Activated naive CD4-positive, alpha-beta T cell treated with Interleukin-2 at 50 U/mL for 16 hours (primary cell): ENCODE data around the gene CBY2.
A peak's percentile ranks its signal among the peaks of the same experiment; 100 is the strongest.
"Not testable (repeated sequence)": the region's sequence is repeated elsewhere in the genome, so short reads cannot be mapped to it uniquely, and the experiment has no call there.

Experiments
- DNase-seq: peaks from one replicate; pipeline ENCODE4 v3.0.0-alpha.2; 2020

Gene CBY2

GRCh38 chr13:45702088-45702487 is at the start of gene CBY2:
TSS of gene CBY2 (plus strand) at chr13:45702320. CDS start at chr13:45702391, 71 bp downstream.
- DNase-seq: no peak

GRCh38 chr13:45654633-45655349 is 47.3 kb upstream of the CBY2 start:
- no peak for DNase-seq

- DNase-seq: no peak
Measured at GRCh38 chr13:45658586-45659235, 43.4 kb upstream of the CBY2 start.

GRCh38 chr13:45659536-45659935 is 42.6 kb upstream of the CBY2 start:
- no peak for DNase-seq

- DNase-seq: not testable (repeated sequence)
Measured at GRCh38 chr13:45660458-45660857, 41.7 kb upstream of the CBY2 start.

GRCh38 chr13:45662162-45662561 is 40.0 kb upstream of the CBY2 start:
- no peak for DNase-seq

GRCh38 chr13:45662903-45663302 is 39.2 kb upstream of the CBY2 start:
- DNase-seq: not testable (repeated sequence)

- DNase-seq: not testable (repeated sequence)
Measured at GRCh38 chr13:45669626-45670025, 32.5 kb upstream of the CBY2 start.

- no peak for DNase-seq
Measured at GRCh38 chr13:45670189-45670885, 31.8 kb upstream of the CBY2 start.

GRCh38 chr13:45674908-45675307 is 27.2 kb upstream of the CBY2 start:
- no peak for DNase-seq

- no peak for DNase-seq
Measured at GRCh38 chr13:45678282-45678681, 23.8 kb upstream of the CBY2 start.

GRCh38 chr13:45681113-45681512 is 21.0 kb upstream of the CBY2 start:
- no peak for DNase-seq

- no peak for DNase-seq
Measured at GRCh38 chr13:45682494-45683008, 19.6 kb upstream of the CBY2 start.

- DNase-seq: no peak
Measured at GRCh38 chr13:45683701-45684100, 18.4 kb upstream of the CBY2 start.

- no peak for DNase-seq
Measured at GRCh38 chr13:45688577-45688976, 13.5 kb upstream of the CBY2 start.

GRCh38 chr13:45690636-45691035 is 11.5 kb upstream of the CBY2 start:
- no peak for DNase-seq

- no peak for DNase-seq
Measured at GRCh38 chr13:45691251-45691650, 10.9 kb upstream of the CBY2 start.

GRCh38 chr13:45691667-45692066 is 10.5 kb upstream of the CBY2 start:
- no peak for DNase-seq

GRCh38 chr13:45695198-45695730 is 6.9 kb upstream of the CBY2 start:
- peak; percentile 15 for DNase-seq

GRCh38 chr13:45696610-45697226 is 5.4 kb upstream of the CBY2 start:
- no peak for DNase-seq

- no peak for DNase-seq
Measured at GRCh38 chr13:45700971-45701900, 884 bp upstream of the CBY2 start.

- no peak for DNase-seq
Measured at GRCh38 chr13:45702869-45703391, 810 bp downstream of the CBY2 start.
